Measurements from ENCODE around the gene MCF2L2. TPM values are rescaled to one million over a fixed set of nuclear protein-coding genes. Genes with fewer than 3 reads are reported as not detected.

Gene MCF2L2
- total RNA-seq, 1 donor from 2014 or later = 0.43 TPM

DNA sequence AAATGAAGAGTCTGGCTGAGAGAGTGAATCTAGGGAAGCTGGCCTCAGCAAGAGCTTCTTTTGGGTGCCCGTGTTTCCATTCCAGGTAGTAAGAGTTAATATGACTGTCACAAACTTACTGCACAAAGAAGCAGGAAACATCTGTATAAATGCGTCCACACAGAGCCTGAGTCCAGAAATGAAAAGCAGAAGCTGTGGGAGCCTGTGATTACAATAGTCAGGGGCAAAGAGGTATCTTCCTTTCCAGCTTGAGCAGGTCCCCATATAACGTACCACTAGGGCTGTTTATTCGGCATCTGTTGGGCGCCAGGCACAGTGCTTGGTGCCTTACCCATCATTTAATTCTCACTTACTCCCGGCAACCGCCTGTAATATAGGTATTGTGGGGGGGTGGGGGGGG, 215.9 kb downstream of the MCF2L2 start:
- Mint-ChIP-seq H3K36me3 (ENCODE audit: insufficient read depth) (no peaks in the 10 kb centered on the region), H3K4me1 (ENCODE audit: low read depth) (no peaks in the 10 kb centered on the region), H3K9me3 (ENCODE audit: low read depth) (no peaks in the 10 kb centered on the region), H3K27me3 (peaks cover 2% of the 10 kb centered on the region), H3K4me3 (ENCODE audit: low read depth) (no peak overlapping the region), H3K27ac (no peak overlapping the region)
- DNase-seq (ENCODE audit: low spot score, unreplicated experiment) = no peak
- TF ChIP-seq, protein P1, sequence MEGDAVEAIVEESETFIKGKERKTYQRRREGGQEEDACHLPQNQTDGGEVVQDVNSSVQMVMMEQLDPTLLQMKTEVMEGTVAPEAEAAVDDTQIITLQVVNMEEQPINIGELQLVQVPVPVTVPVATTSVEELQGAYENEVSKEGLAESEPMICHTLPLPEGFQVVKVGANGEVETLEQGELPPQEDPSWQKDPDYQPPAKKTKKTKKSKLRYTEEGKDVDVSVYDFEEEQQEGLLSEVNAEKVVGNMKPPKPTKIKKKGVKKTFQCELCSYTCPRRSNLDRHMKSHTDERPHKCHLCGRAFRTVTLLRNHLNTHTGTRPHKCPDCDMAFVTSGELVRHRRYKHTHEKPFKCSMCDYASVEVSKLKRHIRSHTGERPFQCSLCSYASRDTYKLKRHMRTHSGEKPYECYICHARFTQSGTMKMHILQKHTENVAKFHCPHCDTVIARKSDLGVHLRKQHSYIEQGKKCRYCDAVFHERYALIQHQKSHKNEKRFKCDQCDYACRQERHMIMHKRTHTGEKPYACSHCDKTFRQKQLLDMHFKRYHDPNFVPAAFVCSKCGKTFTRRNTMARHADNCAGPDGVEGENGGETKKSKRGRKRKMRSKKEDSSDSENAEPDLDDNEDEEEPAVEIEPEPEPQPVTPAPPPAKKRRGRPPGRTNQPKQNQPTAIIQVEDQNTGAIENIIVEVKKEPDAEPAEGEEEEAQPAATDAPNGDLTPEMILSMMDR (IDR thresholded peaks at IDR 0.05; ENCODE audit: unreplicated experiment) = no peak

GRCh38 chr3:183212096-183212495, 216.3 kb downstream of the MCF2L2 start:
- no peaks in the 10 kb centered on the region for H3K4me1 Mint-ChIP-seq (ENCODE audit: low read depth)
- no peak for DNase-seq (ENCODE audit: low spot score, unreplicated experiment)
- TF ChIP-seq, protein P1 (IDR thresholded peaks at IDR 0.05; ENCODE audit: unreplicated experiment) = no peak
- H3K36me3 Mint-ChIP-seq (ENCODE audit: insufficient read depth) = no peaks in the 10 kb centered on the region
- H3K4me3 Mint-ChIP-seq (ENCODE audit: low read depth) = no peak overlapping the region
- H3K27ac Mint-ChIP-seq = no peak overlapping the region
- H3K27me3 Mint-ChIP-seq = peaks cover 2% of the 10 kb centered on the region
- H3K9me3 Mint-ChIP-seq (ENCODE audit: low read depth) = no peaks in the 10 kb centered on the region

GRCh38 chr3:183211352-183211751, 217.1 kb downstream of the MCF2L2 start:
- no peaks in the 10 kb centered on the region for H3K36me3 Mint-ChIP-seq (ENCODE audit: insufficient read depth)
- no peak overlapping the region for H3K27ac Mint-ChIP-seq
- H3K9me3 Mint-ChIP-seq (ENCODE audit: low read depth) = no peaks in the 10 kb centered on the region
- peaks cover 2% of the 10 kb centered on the region for H3K27me3 Mint-ChIP-seq
- H3K4me3 Mint-ChIP-seq (ENCODE audit: low read depth) = no peak overlapping the region
- DNase-seq (ENCODE audit: low spot score, unreplicated experiment) = no peak
- no peaks in the 10 kb centered on the region for H3K4me1 Mint-ChIP-seq (ENCODE audit: low read depth)
- TF ChIP-seq, protein P1 (IDR thresholded peaks at IDR 0.05; ENCODE audit: unreplicated experiment) = no peak

DNA sequence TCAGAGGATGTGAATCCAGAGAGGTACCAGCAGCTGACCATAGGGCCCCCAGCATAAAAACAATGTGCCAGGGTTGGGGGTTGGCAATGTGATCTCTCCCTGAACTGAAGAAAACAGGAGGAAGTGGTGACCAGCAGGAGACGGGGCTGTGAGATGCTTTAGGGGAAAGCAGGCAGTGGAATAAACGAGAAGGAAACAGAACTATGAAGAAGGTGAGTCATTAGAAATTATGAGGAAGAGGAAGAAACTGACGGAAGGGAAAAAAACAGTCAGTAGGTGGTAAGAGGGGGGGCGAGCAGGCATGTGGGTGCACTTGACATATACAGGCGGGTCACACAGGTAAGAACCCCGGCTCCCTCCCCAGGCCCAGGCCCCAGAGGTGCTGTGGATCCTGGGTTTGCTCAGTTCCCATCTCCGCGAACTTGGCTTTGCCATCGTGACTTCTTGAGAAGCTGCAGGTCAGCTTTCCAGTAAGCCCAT, 217.5 kb downstream of the MCF2L2 start:
- Mint-ChIP-seq H3K27ac (no peak overlapping the region), H3K36me3 (ENCODE audit: insufficient read depth) (no peaks in the 10 kb centered on the region), H3K9me3 (ENCODE audit: low read depth) (no peaks in the 10 kb centered on the region), H3K4me3 (ENCODE audit: low read depth) (no peak overlapping the region), H3K4me1 (ENCODE audit: low read depth) (no peaks in the 10 kb centered on the region), H3K27me3 (peaks cover 2% of the 10 kb centered on the region)
- no peak for DNase-seq (ENCODE audit: low spot score, unreplicated experiment)
- TF ChIP-seq, protein P1 (IDR thresholded peaks at IDR 0.05; ENCODE audit: unreplicated experiment) = no peak

GRCh38 chr3:183210341-183210740, 218.1 kb downstream of the MCF2L2 start:
- no peaks in the 10 kb centered on the region for H3K9me3 Mint-ChIP-seq (ENCODE audit: low read depth)
- no peaks in the 10 kb centered on the region for H3K36me3 Mint-ChIP-seq (ENCODE audit: insufficient read depth)
- TF ChIP-seq, protein P1 (IDR thresholded peaks at IDR 0.05; ENCODE audit: unreplicated experiment) = no peak
- H3K27ac Mint-ChIP-seq = no peak overlapping the region
- no peak for DNase-seq (ENCODE audit: low spot score, unreplicated experiment)
- no peaks in the 10 kb centered on the region for H3K4me1 Mint-ChIP-seq (ENCODE audit: low read depth)
- peaks cover 2% of the 10 kb centered on the region for H3K27me3 Mint-ChIP-seq
- H3K4me3 Mint-ChIP-seq (ENCODE audit: low read depth) = no peak overlapping the region
